ENCODE results near the gene IGFN1.

DNA sequence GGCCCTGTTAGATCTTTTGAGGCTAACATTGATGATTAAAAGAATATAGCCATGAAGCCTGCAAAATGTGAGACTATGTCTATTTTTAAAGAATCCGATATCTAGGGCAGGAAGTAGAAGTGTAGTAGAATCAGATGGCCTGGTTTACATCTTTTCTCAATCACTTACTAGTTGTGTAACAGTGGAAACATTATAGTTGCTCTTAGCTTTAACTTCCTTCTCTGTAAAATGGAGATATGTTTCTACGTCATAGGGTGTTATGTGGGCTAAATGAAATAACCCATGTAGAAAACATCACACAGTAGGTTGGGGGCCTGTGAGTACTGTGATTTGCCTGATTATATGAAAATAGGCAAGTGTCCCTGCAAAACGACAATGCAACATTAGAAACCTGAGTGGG is 4.4 kb upstream of the IGFN1 start:
- TF ChIP-seq, protein P1, sequence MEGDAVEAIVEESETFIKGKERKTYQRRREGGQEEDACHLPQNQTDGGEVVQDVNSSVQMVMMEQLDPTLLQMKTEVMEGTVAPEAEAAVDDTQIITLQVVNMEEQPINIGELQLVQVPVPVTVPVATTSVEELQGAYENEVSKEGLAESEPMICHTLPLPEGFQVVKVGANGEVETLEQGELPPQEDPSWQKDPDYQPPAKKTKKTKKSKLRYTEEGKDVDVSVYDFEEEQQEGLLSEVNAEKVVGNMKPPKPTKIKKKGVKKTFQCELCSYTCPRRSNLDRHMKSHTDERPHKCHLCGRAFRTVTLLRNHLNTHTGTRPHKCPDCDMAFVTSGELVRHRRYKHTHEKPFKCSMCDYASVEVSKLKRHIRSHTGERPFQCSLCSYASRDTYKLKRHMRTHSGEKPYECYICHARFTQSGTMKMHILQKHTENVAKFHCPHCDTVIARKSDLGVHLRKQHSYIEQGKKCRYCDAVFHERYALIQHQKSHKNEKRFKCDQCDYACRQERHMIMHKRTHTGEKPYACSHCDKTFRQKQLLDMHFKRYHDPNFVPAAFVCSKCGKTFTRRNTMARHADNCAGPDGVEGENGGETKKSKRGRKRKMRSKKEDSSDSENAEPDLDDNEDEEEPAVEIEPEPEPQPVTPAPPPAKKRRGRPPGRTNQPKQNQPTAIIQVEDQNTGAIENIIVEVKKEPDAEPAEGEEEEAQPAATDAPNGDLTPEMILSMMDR (IDR thresholded peaks at IDR 0.05): no peak
- TF ChIP-seq POLR2A (IDR thresholded peaks at IDR 0.05) (no peak), EP300 (IDR thresholded peaks at IDR 0.05; ENCODE audit: low read depth) (no peak), POLR2AphosphoS5 (IDR thresholded peaks at IDR 0.05) (no peak)

All from transverse colon (tissue), 4 donors.